CD4-positive, alpha-beta T cell treated with Interleukin-10 for 1 hour (primary cell): ENCODE measurements around the gene CMSS1.
A peak's percentile ranks its signal among the peaks of the same experiment; 100 is the strongest.
"Not testable (repeated sequence)": the region's sequence is repeated elsewhere in the genome, so short reads cannot be mapped to it uniquely, and the experiment has no call there.

Experiments
- DNase-seq: peaks from one replicate; pipeline ENCODE4 v3.0.0-alpha.2; 2020

Gene CMSS1

DNA sequence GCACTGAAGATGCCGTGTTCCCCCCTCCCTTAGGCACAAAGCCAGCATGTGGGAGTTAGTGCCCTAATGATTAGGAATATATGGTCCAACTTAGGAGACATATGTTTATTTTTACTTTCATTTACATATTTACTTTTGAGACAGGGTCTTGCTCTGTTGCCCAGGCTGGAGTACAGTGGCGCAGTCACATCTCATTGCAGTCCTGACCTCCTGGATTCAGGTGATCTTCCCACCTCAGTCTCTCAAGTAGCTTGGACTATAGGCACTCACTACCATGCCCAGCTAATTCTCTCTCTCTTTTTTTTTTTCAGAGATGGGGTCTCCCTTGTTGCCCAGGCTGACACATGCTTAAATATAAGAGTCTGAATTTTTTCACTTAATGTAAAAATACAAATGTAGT, 391.5 kb downstream of the CMSS1 start:
- no peak for DNase-seq

DNA sequence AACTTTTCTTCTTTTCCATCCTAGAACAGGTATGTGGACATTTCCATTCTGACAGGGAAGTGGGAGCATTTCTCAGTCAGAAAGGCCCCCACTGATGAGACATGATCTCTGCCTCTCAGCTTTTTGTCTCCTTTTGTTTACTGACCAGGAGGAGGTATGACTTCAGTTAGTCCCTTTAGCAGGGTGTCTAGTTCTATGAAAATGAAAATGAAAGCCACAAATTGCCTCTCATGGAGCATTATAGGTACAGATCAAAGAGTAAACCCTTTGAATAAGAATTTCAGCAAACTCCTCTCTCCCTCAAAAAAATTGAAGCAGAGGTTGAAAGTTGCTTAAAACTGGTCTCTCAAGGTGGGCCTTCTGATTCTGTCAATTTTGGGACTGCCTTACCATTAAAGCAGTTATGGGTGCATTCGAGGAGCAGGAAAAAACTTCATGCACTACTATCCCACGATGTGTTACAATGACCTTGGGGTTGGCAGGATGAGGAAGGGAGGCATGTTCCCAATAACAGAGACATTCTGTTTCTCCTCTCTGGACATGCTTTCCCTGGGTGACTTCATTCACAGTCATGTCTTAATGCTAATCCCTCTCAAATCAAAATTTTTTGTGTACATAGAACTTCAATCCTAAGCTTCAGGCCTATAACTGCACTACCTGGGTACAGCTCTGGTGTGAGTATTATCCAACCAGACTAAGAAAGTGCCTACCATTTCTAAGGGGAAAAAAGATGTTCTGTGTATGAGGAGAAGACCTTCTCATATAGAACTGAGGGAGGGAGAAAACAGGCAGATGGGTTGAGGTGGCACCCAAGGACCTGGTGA, 392.5 kb downstream of the CMSS1 start:
- DNase-seq: peak; percentile 47

DNA sequence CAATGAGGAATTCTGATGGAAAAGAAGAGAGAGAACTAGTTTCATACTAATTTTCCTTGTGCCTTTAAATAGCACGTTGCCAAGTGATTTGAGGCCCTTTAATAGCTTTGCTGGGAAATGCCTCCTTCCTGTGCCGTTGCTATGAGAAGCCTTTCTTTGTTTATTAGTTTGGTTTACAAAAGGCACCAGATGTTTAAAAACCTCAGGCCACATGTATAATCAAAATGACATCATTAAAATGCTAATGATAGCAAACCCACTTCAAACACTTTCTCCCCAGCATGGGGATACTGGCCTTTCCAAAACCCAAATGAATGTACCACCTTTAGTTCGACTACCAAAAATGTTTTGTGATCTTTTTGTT, 393.1 kb downstream of the CMSS1 start:
- peak; percentile 55 for DNase-seq

DNA sequence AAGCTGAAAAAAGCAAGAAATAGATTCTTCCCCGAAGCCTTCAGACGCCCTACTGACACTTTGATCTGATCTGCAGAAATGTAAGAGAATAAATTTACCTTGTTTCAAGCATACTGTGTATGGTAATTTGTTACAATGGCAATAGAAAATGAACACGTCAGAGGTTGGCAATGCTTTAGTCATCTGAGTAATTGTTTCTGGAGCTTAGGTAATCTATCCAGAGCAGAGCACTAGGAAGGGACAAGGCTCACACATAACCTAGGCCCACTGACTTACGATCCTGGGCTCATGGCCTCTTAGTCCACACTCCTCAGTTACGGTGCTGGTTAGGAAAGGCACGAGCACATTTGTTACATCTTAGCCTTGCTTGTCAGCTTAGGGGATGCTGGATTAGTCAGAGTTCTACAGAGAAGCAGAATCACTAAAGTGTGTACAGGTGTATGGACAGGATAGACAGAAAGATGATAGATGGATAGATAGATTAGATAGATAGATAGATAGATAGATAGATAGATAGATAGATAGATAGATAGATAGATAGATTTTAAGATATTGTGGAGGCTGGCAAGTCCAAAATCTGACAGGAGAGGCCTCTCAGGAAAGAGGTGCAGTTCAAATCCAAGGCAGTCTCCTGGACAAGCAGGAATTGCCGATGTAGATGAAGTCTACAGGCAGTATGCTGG, 396.4 kb downstream of the CMSS1 start:
- no peak for DNase-seq

DNA sequence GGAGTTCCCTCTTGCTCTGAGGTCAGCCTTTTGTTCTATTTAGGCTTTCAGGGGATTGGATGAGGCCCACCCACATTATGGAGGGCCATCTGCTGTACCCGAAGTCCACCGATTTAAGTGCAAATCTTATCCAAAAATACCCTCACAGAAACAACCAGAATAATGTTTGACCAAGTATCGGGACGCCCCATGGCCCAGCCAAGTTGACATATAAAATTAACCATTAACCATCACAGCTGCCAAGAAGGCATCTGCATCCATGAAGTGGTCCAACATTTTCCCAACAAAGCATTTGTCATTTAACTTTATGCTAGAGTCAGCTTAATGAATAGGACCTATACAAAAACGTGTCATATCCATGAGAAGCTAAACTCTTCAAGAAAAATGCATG, 396.9 kb downstream of the CMSS1 start:
- no peak for DNase-seq

DNA sequence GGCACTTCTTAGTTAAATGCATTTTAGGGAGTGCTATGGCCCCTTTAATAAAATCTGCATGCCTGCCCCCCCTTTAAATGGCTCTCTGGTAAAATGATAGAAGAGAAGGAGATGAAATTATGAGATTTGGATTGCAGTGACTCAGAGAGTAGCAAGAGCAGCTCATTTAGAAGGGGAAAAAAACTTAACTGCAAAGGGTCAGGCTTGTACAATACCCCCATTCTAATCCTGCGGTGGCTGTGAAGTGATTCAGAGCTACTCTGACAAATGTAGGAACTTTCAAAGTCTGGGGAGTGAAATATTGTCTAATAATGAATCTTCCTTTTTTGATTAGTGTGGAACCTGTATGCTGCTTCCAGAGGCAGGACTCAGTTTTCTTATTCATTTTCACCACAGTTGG, 399.1 kb downstream of the CMSS1 start:
- no peak for DNase-seq

DNA sequence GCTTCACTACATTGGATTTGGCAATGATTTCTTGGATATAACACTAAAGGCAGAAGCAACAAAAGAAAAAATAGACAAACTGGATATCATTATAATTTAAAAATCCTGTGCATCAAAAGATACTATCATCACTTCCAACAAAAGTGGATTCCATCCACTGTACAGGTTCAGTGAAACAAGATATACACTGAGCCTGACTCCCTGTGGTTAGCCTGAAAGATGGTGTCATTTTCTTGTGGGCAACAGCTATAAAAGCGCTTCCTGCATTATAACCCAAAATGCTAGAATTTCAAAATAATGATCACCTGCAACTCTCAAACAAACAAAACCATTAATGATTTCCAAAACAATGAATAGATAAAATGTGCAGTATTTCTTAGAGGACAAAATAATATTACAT, 403.5 kb downstream of the CMSS1 start:
- DNase-seq: no peak

DNA sequence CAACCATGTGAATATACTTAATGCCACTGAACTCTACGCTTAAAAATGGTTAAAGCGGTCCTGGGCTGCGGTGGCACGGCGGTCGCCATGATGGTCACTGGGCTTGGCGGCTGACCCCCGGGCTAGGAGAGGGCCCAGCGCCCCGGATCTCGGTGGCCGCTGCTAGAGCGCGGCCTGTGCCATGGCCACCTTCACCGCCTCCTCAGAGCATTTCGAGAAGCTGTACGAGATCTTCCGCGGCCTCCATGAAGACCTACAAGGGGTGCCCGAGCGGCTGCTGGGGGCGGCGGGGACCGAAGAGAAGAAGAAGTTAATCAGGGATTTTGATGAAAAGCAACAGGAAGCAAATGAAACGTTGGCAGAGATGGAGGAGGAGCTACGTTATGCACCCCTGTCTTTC, 407.5 kb downstream of the CMSS1 start:
- no peak for DNase-seq

DNA sequence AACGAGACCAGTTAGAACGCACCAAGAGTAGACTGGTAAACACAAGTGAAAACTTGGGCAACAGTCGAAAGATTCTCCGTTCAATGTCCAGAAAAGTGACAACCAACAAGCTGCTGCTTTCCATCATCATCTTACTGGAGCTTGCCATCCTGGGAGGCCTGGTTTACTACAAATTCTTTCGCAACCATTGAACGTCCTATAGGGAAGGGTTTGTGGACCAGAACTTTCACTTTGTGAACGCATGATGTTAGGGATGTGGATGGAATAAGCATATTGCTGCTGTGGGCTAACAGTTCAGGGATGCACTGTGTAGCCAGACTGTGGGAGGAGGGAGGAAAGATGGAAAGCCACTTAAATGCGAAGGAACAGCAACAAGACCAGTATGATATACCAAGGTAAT, 408.2 kb downstream of the CMSS1 start:
- DNase-seq: no peak

DNA sequence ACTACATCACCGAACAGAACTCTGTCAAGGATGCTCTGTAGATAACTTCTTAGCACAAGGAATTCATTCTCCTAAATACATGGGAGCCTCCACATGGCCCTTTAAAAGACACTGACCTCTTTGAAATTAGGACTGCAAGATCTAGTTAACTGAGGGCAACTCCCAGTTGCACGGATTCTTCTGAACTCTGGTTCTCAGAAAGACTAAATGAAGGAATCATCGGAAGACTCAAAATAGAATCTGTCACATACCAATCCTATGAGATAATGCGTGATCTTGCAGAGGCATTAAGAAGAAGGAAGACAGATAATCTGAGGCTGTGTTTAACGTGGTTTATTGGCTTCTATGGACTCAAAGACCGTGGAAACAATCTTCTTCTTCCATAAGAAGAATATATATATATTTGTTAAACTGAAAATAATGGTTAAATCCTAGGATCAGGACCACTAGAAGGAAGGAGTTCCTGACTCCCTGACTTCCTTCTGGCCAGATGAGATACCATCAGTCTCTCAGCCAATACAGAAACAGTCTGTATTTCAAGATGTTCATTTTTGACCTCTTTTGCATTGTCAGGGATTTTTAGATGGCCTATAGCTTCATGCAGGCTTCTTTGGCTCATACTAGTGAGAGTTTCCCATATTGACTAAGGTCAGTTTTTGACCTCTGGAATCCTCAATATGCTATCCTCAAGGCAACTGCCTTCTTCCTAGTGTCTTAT, 409.2 kb downstream of the CMSS1 start:
- DNase-seq: no peak

DNA sequence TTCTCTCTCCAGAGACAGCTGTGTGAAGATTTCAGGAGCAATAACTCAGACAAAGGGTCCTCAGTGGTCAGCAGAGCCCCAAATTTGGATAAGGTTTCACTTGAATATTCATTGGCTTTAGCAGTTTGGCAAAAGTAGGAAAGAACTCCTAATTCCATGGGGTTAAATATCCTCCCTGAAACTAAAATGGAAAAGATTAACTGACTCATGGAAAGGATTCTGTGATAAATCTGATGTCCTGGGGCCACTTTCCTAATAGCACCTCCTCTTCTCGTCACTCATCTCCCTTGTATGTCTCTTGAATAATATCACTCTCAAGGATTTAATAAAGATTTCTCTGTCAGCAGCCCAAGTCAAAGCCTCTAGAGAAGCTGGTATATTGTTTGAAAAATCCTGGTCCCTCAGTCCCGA, 409.9 kb downstream of the CMSS1 start:
- DNase-seq: no peak

DNA sequence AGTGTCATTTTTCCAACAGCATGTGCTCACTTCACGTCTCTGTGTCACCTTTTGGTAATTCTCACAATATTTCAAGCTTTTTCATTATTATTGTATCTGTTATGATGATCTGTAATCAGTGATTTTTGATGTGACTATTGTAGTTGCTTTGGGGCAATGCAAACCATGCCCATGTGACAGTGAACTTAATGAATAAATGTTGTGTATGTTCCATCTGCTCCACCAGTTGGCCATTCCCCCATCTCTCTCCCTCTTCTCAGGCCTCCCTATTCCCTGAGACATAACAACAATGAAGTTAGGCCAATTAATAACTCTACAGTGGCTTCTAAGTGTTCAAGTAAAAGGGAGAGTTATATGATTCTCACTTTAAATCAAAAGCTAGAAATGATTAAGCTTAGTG, 410.6 kb downstream of the CMSS1 start:
- DNase-seq: no peak

DNA sequence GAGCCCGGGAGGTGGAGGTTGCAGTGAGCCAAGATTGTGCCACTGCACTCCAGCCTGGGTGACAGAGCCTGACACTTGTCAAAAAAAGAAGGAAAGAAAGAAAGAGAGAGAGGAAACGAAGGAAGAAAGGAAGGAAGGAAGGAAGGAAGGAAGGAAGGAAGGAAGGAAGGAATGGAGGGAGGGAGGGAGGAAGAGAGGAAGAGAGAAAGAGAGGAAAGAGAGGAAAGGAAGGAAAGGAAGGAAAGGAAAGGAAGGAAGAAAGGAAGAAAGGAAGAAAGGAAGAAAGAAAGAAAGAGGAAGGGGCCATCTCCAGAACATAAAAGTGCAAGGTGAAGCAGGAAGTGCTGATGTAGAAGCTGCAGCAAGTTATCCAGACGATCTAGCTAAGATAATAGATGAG, 411.5 kb downstream of the CMSS1 start:
- not testable (repeated sequence) for DNase-seq

DNA sequence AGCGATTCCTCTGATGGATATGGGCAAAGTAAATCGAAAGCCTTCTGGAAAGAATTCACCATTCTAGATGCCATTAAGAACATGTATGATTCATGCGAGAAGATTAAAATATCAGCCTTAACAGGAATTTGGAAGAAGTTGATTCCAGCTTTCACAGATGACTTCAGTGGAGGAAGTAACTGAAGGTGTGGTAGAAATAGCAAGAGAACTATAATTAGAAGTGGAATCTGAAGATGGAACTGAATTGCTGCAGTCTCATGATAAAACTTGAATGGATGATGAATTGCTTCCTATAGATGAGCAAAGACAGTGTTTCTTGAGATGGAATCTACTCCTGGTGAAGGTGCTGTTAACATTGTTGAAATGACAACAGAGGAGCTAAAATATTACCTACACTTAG, 413.0 kb downstream of the CMSS1 start:
- no peak for DNase-seq
